ENCODE measurements around the gene YY1.
"Not testable (repeated sequence)": the region's sequence is repeated elsewhere in the genome, so short reads cannot be mapped to it uniquely, and the experiment has no call there.

YY1 gene

DNA sequence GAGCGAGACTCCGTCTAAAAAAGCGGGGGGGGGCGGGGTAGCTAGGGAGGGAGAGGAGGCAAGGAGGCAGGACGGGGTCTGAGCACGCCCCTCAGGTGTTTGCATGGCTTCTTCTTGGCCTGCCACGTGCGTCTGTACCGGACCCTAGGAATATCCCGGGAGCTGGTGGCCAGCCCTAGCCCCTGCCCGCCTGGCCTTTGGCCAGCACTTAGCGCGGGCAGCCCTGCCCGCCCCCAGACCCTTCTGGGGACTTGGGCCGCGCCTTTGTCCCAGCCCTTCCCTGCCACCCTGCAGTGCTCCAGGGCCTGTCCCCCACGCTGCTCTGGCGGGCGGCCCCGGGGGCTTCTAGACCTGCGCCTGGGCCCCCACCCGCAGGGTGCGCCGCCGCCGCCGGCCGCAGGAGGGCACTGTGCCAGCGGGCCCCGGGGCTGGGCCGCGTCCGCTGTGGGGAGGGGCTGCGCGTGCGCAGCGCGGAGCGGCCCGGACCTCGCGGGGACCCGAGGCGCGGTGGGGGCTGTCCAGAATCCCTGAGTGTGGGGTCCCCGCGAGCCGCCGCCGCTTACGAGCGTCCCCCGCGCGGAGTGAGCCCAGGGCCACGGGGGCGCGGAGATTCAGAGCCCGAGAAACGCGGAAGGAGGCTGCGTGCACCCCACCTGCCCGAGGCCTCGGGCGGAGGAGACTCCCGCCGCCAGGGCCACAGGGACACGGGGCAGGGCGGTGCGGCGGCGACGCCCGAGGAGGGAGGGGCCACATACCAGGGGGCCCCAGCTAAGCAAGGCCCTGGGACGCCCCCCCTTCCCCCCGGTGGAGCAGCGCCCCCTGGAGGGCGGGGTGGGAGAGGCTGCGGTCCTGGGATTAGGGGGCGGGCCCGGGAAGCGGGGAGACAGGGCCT, 46.3 kb downstream of the YY1 start:
- peak overlapping the region; percentile 42 for H3K4me3 ChIP-seq (ENCODE audit: low read depth, low read length)
- TF ChIP-seq, protein P1, sequence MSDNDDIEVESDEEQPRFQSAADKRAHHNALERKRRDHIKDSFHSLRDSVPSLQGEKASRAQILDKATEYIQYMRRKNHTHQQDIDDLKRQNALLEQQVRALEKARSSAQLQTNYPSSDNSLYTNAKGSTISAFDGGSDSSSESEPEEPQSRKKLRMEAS (IDR thresholded peaks at IDR 0.05; ENCODE audit: low read depth, low read length) = peak; percentile 66
- TF ChIP-seq MYC (IDR thresholded peaks at IDR 0.05; ENCODE audit: low read depth, low read length) (peak; percentile 44), POLR2A (IDR thresholded peaks at IDR 0.05; ENCODE audit: extremely low read depth, insufficient read length) (peak; percentile 63)
- TF ChIP-seq, protein P2, sequence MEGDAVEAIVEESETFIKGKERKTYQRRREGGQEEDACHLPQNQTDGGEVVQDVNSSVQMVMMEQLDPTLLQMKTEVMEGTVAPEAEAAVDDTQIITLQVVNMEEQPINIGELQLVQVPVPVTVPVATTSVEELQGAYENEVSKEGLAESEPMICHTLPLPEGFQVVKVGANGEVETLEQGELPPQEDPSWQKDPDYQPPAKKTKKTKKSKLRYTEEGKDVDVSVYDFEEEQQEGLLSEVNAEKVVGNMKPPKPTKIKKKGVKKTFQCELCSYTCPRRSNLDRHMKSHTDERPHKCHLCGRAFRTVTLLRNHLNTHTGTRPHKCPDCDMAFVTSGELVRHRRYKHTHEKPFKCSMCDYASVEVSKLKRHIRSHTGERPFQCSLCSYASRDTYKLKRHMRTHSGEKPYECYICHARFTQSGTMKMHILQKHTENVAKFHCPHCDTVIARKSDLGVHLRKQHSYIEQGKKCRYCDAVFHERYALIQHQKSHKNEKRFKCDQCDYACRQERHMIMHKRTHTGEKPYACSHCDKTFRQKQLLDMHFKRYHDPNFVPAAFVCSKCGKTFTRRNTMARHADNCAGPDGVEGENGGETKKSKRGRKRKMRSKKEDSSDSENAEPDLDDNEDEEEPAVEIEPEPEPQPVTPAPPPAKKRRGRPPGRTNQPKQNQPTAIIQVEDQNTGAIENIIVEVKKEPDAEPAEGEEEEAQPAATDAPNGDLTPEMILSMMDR (IDR thresholded peaks at IDR 0.05; ENCODE audit: low read depth, low read length) = peak; percentile 53
- peak; percentile 71 for DNase-seq (ENCODE audit: low read depth)

DNA sequence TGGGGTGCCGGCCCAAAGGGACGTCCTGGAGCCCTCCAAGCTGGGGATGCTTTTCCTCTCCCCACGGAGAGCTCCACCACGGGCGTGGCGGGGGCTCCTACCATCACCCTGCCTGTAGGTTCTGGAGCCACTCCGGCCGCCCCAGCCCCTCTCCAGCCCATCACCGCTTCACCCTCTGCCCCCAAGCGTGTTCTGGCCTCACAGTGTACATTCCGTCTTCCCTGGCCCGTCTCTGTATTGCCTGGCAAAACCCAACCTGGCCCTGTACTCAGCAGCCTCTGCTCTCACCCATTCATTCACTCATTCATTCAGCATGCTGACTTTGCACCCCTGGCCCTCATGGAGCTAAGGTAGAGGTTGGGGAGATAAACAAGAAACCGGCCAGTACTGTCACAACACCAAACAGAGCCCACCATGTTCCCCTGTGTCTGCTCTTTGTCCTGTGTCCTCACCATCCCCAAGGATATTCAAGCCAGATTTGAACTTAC, 47.0 kb downstream of the YY1 start:
- no peak for DNase-seq (ENCODE audit: low read depth)
- TF ChIP-seq POLR2A (IDR thresholded peaks at IDR 0.05; ENCODE audit: extremely low read depth, insufficient read length) (no peak), MYC (IDR thresholded peaks at IDR 0.05; ENCODE audit: low read depth, low read length) (no peak)
- TF ChIP-seq, protein P1 (IDR thresholded peaks at IDR 0.05; ENCODE audit: low read depth, low read length) = no peak
- TF ChIP-seq, protein P2 (IDR thresholded peaks at IDR 0.05; ENCODE audit: low read depth, low read length) = no peak

DNA sequence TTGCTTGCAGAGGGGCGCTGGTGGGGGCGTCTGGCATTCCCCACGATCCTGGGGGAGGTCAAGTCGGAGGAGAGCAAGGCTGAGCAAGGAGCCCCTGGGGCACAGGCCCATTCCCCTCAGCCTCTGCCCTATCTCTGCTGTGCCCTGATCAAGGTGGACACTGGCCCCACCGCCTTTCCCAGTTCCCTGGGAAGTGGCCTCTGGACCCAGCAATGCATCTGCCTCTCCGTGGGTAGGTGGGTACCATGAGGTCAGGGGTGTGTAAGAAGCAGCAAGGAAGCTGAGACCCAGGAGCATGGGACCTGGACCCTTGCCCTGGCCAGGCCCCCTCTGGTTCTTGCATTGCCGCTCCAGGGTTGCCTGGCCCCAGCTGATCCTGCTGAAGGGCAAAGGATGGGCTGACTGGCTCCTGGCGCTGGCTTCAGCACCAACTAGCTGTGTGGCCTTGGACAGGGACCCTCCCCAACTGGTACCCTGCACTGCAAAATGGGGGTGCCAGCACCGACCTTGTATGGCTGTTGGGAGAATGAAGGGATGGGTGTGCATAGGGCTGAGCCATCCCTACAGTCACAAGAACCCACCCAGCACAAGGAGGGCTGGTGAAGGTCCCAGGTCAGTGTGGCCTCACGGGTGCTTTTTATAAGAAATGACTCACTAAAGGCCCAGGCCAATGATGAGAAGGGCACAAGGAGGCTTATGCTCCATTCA, 47.7 kb downstream of the YY1 start:
- no peak for DNase-seq (ENCODE audit: low read depth)
- TF ChIP-seq MYC (IDR thresholded peaks at IDR 0.05; ENCODE audit: low read depth, low read length) (no peak), POLR2A (IDR thresholded peaks at IDR 0.05; ENCODE audit: extremely low read depth, insufficient read length) (no peak)
- TF ChIP-seq, protein P2 (IDR thresholded peaks at IDR 0.05; ENCODE audit: low read depth, low read length) = no peak
- H3K4me3 ChIP-seq (ENCODE audit: low read depth, low read length) = no peak overlapping the region

More for the DNA sequence above, 47.0 kb downstream of the YY1 start:
- no peak overlapping the region for H3K4me3 ChIP-seq (ENCODE audit: low read depth, low read length)

DNA sequence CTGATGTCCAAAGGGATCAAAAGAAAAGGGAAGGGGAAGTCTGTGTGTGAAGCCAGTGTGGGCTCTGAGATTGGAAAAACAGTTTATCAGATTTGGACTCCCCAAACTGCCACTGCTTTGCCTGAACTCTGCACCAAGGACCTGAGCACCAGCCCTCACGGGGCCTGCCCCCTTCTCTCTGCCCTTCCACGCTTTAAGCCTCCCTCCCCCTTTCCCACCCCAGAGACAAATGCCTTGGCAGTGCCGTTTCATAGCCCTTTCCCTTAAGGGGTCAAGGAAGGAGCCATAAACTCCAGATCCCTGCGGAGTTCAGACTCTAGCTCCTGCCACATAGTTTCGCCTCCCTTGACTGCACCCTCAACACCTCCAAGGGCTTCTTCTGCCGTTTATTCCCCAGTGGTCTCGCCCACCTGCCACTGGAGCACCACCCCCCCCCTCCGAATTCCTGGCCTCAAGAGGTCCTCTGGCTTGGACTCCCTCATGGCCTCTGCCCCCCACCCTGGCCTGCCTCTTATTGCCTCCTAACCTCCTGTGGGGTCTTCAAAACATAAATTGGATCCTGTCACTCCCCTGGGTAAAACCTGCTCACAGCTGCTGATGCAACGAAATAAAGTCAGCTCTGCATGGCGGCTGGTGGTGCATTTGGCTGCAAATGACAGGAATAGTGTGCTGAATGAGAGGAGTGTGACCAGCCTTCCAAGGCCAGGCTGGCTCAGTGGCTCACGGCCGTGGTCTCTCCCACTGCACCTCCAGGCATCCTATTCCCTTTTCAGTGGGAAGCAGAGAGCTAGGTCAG, 48.5 kb downstream of the YY1 start:
- TF ChIP-seq MYC (IDR thresholded peaks at IDR 0.05; ENCODE audit: low read depth, low read length) = no peak
- no peak for TF ChIP-seq POLR2A (IDR thresholded peaks at IDR 0.05; ENCODE audit: extremely low read depth, insufficient read length)
- TF ChIP-seq, protein P2 (IDR thresholded peaks at IDR 0.05; ENCODE audit: low read depth, low read length) = no peak
- TF ChIP-seq, protein P1 (IDR thresholded peaks at IDR 0.05; ENCODE audit: low read depth, low read length) = no peak
- DNase-seq (ENCODE audit: low read depth) = no peak
- no peak overlapping the region for H3K4me3 ChIP-seq (ENCODE audit: low read depth, low read length)

DNA sequence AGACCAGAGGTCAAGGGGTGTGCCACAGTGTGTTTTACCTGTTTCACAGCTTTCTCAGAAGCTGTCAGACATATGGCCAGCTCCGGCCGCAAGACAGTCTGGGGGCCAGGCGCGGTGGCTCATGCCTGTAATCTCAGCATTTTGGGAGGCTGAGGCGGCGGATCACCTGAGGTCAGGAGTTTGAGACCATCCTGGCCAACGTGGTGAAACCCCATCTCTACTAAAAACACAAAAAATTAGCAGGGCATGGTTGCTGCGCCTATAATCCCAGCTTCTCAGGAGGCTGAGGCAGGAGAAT, 49.0 kb downstream of the YY1 start:
- H3K4me3 ChIP-seq (ENCODE audit: low read depth, low read length); DNase-seq (ENCODE audit: low read depth): not testable (repeated sequence)
